ENCODE data around the gene MYZAP.

- TF ChIP-seq POLR2AphosphoS5 (IDR thresholded peaks at IDR 0.05; ENCODE audit: low read depth, low read length) (no peak), SIN3A (IDR thresholded peaks at IDR 0.05; ENCODE audit: borderline replicate concordance, insufficient read depth, low read length) (no peak), FOXP2 (optimal IDR thresholded peaks at IDR 0.05; ENCODE audit: borderline replicate concordance, extremely low read depth, extremely low read length, insufficient read depth) (no peak), TAF1 (IDR thresholded peaks at IDR 0.05; ENCODE audit: borderline replicate concordance, insufficient read depth, low read length) (no peak)
- TF ChIP-seq, protein P1, sequence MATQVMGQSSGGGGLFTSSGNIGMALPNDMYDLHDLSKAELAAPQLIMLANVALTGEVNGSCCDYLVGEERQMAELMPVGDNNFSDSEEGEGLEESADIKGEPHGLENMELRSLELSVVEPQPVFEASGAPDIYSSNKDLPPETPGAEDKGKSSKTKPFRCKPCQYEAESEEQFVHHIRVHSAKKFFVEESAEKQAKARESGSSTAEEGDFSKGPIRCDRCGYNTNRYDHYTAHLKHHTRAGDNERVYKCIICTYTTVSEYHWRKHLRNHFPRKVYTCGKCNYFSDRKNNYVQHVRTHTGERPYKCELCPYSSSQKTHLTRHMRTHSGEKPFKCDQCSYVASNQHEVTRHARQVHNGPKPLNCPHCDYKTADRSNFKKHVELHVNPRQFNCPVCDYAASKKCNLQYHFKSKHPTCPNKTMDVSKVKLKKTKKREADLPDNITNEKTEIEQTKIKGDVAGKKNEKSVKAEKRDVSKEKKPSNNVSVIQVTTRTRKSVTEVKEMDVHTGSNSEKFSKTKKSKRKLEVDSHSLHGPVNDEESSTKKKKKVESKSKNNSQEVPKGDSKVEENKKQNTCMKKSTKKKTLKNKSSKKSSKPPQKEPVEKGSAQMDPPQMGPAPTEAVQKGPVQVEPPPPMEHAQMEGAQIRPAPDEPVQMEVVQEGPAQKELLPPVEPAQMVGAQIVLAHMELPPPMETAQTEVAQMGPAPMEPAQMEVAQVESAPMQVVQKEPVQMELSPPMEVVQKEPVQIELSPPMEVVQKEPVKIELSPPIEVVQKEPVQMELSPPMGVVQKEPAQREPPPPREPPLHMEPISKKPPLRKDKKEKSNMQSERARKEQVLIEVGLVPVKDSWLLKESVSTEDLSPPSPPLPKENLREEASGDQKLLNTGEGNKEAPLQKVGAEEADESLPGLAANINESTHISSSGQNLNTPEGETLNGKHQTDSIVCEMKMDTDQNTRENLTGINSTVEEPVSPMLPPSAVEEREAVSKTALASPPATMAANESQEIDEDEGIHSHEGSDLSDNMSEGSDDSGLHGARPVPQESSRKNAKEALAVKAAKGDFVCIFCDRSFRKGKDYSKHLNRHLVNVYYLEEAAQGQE (IDR thresholded peaks at IDR 0.05; ENCODE audit: insufficient read depth in 1 of 2, low read depth in 2 of 2, low read length in 2 of 2) = no peak
Observed at GRCh38 chr15:57606816-57607215, 15.1 kb downstream of the MYZAP start.
